Hepatocyte (in vitro differentiated cells): Measurements from ENCODE around the gene PLOD2. TPM values are rescaled to one million over a fixed set of nuclear protein-coding genes. Genes with fewer than 3 reads are reported as not detected.

Experiments
- DNase-seq: peaks from one replicate; pipeline ENCODE4 v3.0.0-alpha.2; 2016; ENCODE audit warnings: low spot score
- H2AFZ ChIP-seq: fragments of 200-600 bp; sonication (generic); 2 replicates; pipeline ENCODE4 v1.6.0; 2016; ENCODE audit warnings: antibody characterized with exemption, mild to moderate bottlenecking
- H3K27ac ChIP-seq: fragments of 200-600 bp; sonication (generic); 2 replicates; pipeline ENCODE4 v1.5.1; 2016; ENCODE audit warnings: mild to moderate bottlenecking
- H3K27me3 ChIP-seq: fragments of 200-600 bp; sonication (generic); 2 replicates; pipeline ENCODE4 v1.6.1; 2016
- H3K36me3 ChIP-seq: fragments of 200-600 bp; sonication (generic); replicated peaks from 2 replicates; pipeline ENCODE4 v1.5.1; 2016; ENCODE audit warnings: low read depth; ENCODE audit not compliant: insufficient read depth
- H3K4me1 ChIP-seq: fragments of 200-600 bp; sonication (generic); 2 replicates; pipeline ENCODE4 v1.5.1; 2016; ENCODE audit warnings: mild to moderate bottlenecking, moderate library complexity; ENCODE audit not compliant: insufficient read depth
- H3K4me2 ChIP-seq: fragments of 200-600 bp; sonication (generic); 2 replicates; pipeline ENCODE4 v1.6.0; 2016
- H3K4me3 ChIP-seq: fragments of 200-600 bp; sonication (generic); 2 replicates; pipeline ENCODE4 v1.5.1; 2016; ENCODE audit warnings: mild to moderate bottlenecking
- H3K79me2 ChIP-seq: fragments of 200-600 bp; sonication (generic); 2 replicates; pipeline ENCODE4 v1.6.0; 2017; ENCODE audit warnings: mild to moderate bottlenecking
- H3K9me2 ChIP-seq: fragments of 200-600 bp; sonication (generic); replicated peaks from 2 replicates; pipeline ENCODE4 v1.6.0; 2017; ENCODE audit warnings: mild to moderate bottlenecking; ENCODE audit not compliant: insufficient read depth
- H3K9me3 ChIP-seq: fragments of 200-600 bp; sonication (generic); 2 replicates; pipeline ENCODE4 v1.5.1; 2016; ENCODE audit warnings: low read depth, mild to moderate bottlenecking
- H4K20me1 ChIP-seq: fragments of 200-600 bp; sonication (generic); 2 replicates; pipeline ENCODE4 v1.6.0; 2016; ENCODE audit warnings: mild to moderate bottlenecking; ENCODE audit not compliant: insufficient read depth, poor library complexity, severe bottlenecking
- CTCF ChIP-seq: fragments of 200-600 bp; sonication (generic); IDR thresholded peaks from 2 replicates; pipeline ENCODE4 v1.5.1; 2016; ENCODE audit warnings: antibody characterized with exemption, mild to moderate bottlenecking; ENCODE audit not compliant: poor library complexity
- EZH2 ChIP-seq: fragments of 200-600 bp; sonication (generic); IDR thresholded peaks from 2 replicates; pipeline ENCODE4 v1.6.1; 2016; ENCODE audit warnings: antibody characterized with exemption, mild to moderate bottlenecking, borderline replicate concordance
- EZH2phosphoT487 ChIP-seq: fragments of 200-600 bp; sonication (generic); IDR thresholded peaks from one replicate; pipeline ENCODE4 v1.6.1; 2018; ENCODE audit warnings: antibody characterized with exemption, mild to moderate bottlenecking, low read depth, moderate library complexity; ENCODE audit not compliant: unreplicated experiment, severe bottlenecking
- WGBS: methylation state at CpG from one replicate; pipeline ENCODE4 v1.1.6; 2016; ENCODE audit warnings: low lambda C conversion rate; ENCODE audit errors: missing lambda C conversion rate; 5-methylcytosine and 5-hydroxymethylcytosine counted together
- polyA plus RNA-seq: library from polyadenylated mRNA; unstranded; fragments of >200 nt; fragmentation: Nextera tagmentation; extraction: Ambion mirVana; gene quantifications from 2 replicates; pipeline ENCODE4 v1.2.1, GENCODE V29; 2016
- total RNA-seq: library from RNA; depleted of rRNA; stranded (reverse); fragments of >200 nt; gene quantifications from 2 replicates; pipeline ENCODE4 v1.2.3, GENCODE V29; 2014

The PLOD2 gene
- total and polyA plus RNA-seq, 2 experiments from 2014 or later = 97.3 to 148 TPM

GRCh38 chr3:146040630-146041029 is 120.4 kb downstream of the PLOD2 start:
- no peak overlapping the region for H3K4me2 ChIP-seq
- H3K4me3 ChIP-seq = no peak overlapping the region
- H4K20me1 ChIP-seq = no peaks in the 10 kb centered on the region
- no peak overlapping the region for H2AFZ ChIP-seq
- no peaks in the 10 kb centered on the region for H3K36me3 ChIP-seq
- H3K9me2 ChIP-seq = no peaks in the 10 kb centered on the region
- no peaks in the 10 kb centered on the region for H3K9me3 ChIP-seq
- no peaks in the 10 kb centered on the region for H3K79me2 ChIP-seq
- DNase-seq = no peak
- no peak for TF ChIP-seq EZH2
- no peak for TF ChIP-seq CTCF
- no peak for TF ChIP-seq EZH2phosphoT487
- H3K27me3 ChIP-seq = no peaks in the 10 kb centered on the region
- H3K4me1 ChIP-seq = no peaks in the 10 kb centered on the region
- H3K27ac ChIP-seq = no peak overlapping the region

DNA sequence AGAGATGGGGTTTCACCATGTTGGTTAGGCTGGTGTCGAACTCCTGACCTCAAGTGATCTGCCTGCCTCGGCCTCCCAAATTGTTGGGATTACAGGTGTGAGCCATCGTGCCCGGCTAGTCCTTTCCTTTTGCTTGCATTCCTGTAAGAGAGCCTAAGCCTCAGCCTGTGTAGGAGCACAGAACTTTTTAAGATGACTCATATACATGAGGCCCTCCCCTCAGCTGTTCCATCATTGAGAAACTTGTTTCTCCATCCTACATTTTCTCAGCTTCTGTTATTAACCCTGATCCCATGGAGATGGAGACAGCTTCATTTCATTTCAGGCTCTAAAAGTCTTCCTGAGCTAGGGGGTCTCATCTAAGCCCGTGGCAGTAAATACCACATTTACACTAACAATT is 123.3 kb downstream of the PLOD2 start:
- H3K4me2 ChIP-seq = no peak overlapping the region
- H2AFZ ChIP-seq = no peak overlapping the region
- H3K9me3 ChIP-seq = no peaks in the 10 kb centered on the region
- H3K4me1 ChIP-seq = no peaks in the 10 kb centered on the region
- H3K27me3 ChIP-seq = no peaks in the 10 kb centered on the region
- WGBS = 91% methylated on average over 5 of the region's 5 CpGs
- TF ChIP-seq EZH2phosphoT487 (no peak), EZH2 (no peak), CTCF (no peak)
- H3K27ac ChIP-seq = no peak overlapping the region
- H3K79me2 ChIP-seq = no peaks in the 10 kb centered on the region
- no peak for DNase-seq
- H3K9me2 ChIP-seq = no peaks in the 10 kb centered on the region
- no peaks in the 10 kb centered on the region for H3K36me3 ChIP-seq
- no peaks in the 10 kb centered on the region for H4K20me1 ChIP-seq
- H3K4me3 ChIP-seq = no peak overlapping the region

- H3K27ac ChIP-seq = no peak overlapping the region
- H3K9me2 ChIP-seq = no peaks in the 10 kb centered on the region
- WGBS = 97% methylated on average over 1 of the region's 1 CpG
- H3K79me2 ChIP-seq = no peaks in the 10 kb centered on the region
- no peaks in the 10 kb centered on the region for H3K27me3 ChIP-seq
- H2AFZ ChIP-seq = no peak overlapping the region
- H3K9me3 ChIP-seq = no peaks in the 10 kb centered on the region
- no peak for DNase-seq
- no peak overlapping the region for H3K4me2 ChIP-seq
- H4K20me1 ChIP-seq = no peaks in the 10 kb centered on the region
- no peaks in the 10 kb centered on the region for H3K36me3 ChIP-seq
- TF ChIP-seq CTCF (no peak), EZH2 (no peak), EZH2phosphoT487 (no peak)
- no peak overlapping the region for H3K4me3 ChIP-seq
- no peaks in the 10 kb centered on the region for H3K4me1 ChIP-seq
Measured at GRCh38 chr3:146036281-146036680, 124.7 kb downstream of the PLOD2 start.

- TF ChIP-seq EZH2 (no peak), CTCF (no peak), EZH2phosphoT487 (no peak)
- Histone ChIP-seq H3K79me2 (no peaks in the 10 kb centered on the region), H3K4me1 (no peaks in the 10 kb centered on the region), H4K20me1 (no peaks in the 10 kb centered on the region), H3K9me2 (no peaks in the 10 kb centered on the region), H3K36me3 (no peaks in the 10 kb centered on the region), H3K27ac (no peak overlapping the region), H3K27me3 (no peaks in the 10 kb centered on the region), H2AFZ (no peak overlapping the region), H3K9me3 (no peaks in the 10 kb centered on the region), H3K4me3 (no peak overlapping the region), H3K4me2 (no peak overlapping the region)
- 97% methylated on average over 5 of the region's 5 CpGs for WGBS
- DNase-seq = no peak
Measured at GRCh38 chr3:146035366-146035765, 125.6 kb downstream of the PLOD2 start.
